ENCODE measurements around the gene C19orf53.
"Not testable (repeated sequence)": the region's sequence is repeated elsewhere in the genome, so short reads cannot be mapped to it uniquely, and the experiment has no call there.

Gene C19orf53

GRCh38 chr19:13774217-13775191, at the start of gene C19orf53:
Gene C19orf53, plus strand, starts transcription at chr19:13774456. Its CDS starts 22 bp downstream, at chr19:13774478.
- peak; percentile 92 for DNase-seq (ENCODE audit: low spot score)

GRCh38 chr19:13726323-13726722, 47.9 kb upstream of the C19orf53 start:
- no peak for DNase-seq (ENCODE audit: low spot score)

- DNase-seq (ENCODE audit: low spot score) = no peak
These were observed 46.5 kb upstream of the C19orf53 start for GRCh38 chr19:13727798-13728197.

- no peak for DNase-seq (ENCODE audit: low spot score)
These were observed 44.4 kb upstream of the C19orf53 start for GRCh38 chr19:13729859-13730258.

GRCh38 chr19:13731147-13731964, 42.9 kb upstream of the C19orf53 start:
- DNase-seq (ENCODE audit: low spot score) = peak; percentile 97

- no peak for DNase-seq (ENCODE audit: low spot score)
These were observed 41.9 kb upstream of the C19orf53 start for GRCh38 chr19:13732337-13732736.

- no peak for DNase-seq (ENCODE audit: low spot score)
These were observed 39.5 kb upstream of the C19orf53 start for GRCh38 chr19:13734751-13735150.

GRCh38 chr19:13738073-13738472, 36.2 kb upstream of the C19orf53 start:
- no peak for DNase-seq (ENCODE audit: low spot score)

- no peak for DNase-seq (ENCODE audit: low spot score)
These were observed 32.4 kb upstream of the C19orf53 start for GRCh38 chr19:13741893-13742292.

- DNase-seq (ENCODE audit: low spot score) = no peak
These were observed 31.5 kb upstream of the C19orf53 start for GRCh38 chr19:13742756-13743155.

GRCh38 chr19:13744174-13744573, 30.1 kb upstream of the C19orf53 start:
- DNase-seq (ENCODE audit: low spot score) = no peak

- no peak for DNase-seq (ENCODE audit: low spot score)
These were observed 27.2 kb upstream of the C19orf53 start for GRCh38 chr19:13747098-13747453.

GRCh38 chr19:13748169-13748828, 26.0 kb upstream of the C19orf53 start:
- no peak for DNase-seq (ENCODE audit: low spot score)

- DNase-seq (ENCODE audit: low spot score) = no peak
These were observed 22.8 kb upstream of the C19orf53 start for GRCh38 chr19:13751436-13751835.

GRCh38 chr19:13753622-13754021, 20.6 kb upstream of the C19orf53 start:
- not testable (repeated sequence) for DNase-seq (ENCODE audit: low spot score)

- no peak for DNase-seq (ENCODE audit: low spot score)
These were observed 18.0 kb upstream of the C19orf53 start for GRCh38 chr19:13756210-13756609.

- DNase-seq (ENCODE audit: low spot score) = no peak
These were observed 16.2 kb upstream of the C19orf53 start for GRCh38 chr19:13757805-13758772.

GRCh38 chr19:13758795-13759194, 15.5 kb upstream of the C19orf53 start:
- no peak for DNase-seq (ENCODE audit: low spot score)

GRCh38 chr19:13761423-13761822, 12.8 kb upstream of the C19orf53 start:
- DNase-seq (ENCODE audit: low spot score) = no peak

- DNase-seq (ENCODE audit: low spot score) = no peak
These were observed 11.5 kb upstream of the C19orf53 start for GRCh38 chr19:13762635-13763235.

- DNase-seq (ENCODE audit: low spot score) = no peak
These were observed 11.0 kb upstream of the C19orf53 start for GRCh38 chr19:13763265-13763664.

Measured in ecto neural progenitor cell (in vitro differentiated cells).